Measurements from ENCODE around the gene RING1.

Gene RING1

GRCh38 chr6:33249732-33250630 lies 41.7 kb downstream of the RING1 start:
- DNase-seq: no peak

- DNase-seq: no peak
Measured at GRCh38 chr6:33250731-33251130, 42.4 kb downstream of the RING1 start.

- DNase-seq: no peak
Measured at GRCh38 chr6:33251395-33252012, 43.2 kb downstream of the RING1 start.

GRCh38 chr6:33252759-33253158 lies 44.5 kb downstream of the RING1 start:
- no peak for DNase-seq

GRCh38 chr6:33254591-33254990 lies 46.3 kb downstream of the RING1 start:
- no peak for DNase-seq

GRCh38 chr6:33259032-33259431 lies 50.7 kb downstream of the RING1 start:
- no peak for DNase-seq
